NB4 (cell line): ENCODE data around the gene C1QTNF12.

Experiments used
- DNase-seq: peaks from one replicate; pipeline ENCODE4 v3.0.0; 2010; ENCODE audit warnings: low read depth
- H3K4me3 ChIP-seq: one replicate; pipeline ENCODE4 v1.5.1; 2011; ENCODE audit warnings: mild to moderate bottlenecking, low read depth, low read length, moderate library complexity
- CTCF ChIP-seq: IDR thresholded peaks from one replicate; pipeline ENCODE4 v1.5.1; 2012; ENCODE audit warnings: low read depth, low read length
- MYC ChIP-seq: IDR thresholded peaks from 2 replicates; pipeline ENCODE4 v1.6.1; 2011; ENCODE audit warnings: low read depth, low read length
- POLR2A ChIP-seq: IDR thresholded peaks from 2 replicates; pipeline ENCODE4 v1.6.1; 2011; ENCODE audit warnings: mild to moderate bottlenecking; ENCODE audit not compliant: insufficient read length; ENCODE audit errors: extremely low read depth
- TF ChIP-seq, protein P1 (sequence below): IDR thresholded peaks from 2 replicates; pipeline ENCODE4 v1.6.1; 2011; ENCODE audit warnings: low read depth, low read length

C1QTNF12 gene

GRCh38 chr1:1200876-1201810, 45.4 kb downstream of the C1QTNF12 start:
- no peak overlapping the region for H3K4me3 ChIP-seq
- DNase-seq: peak; percentile 67
- TF ChIP-seq POLR2A (no peak), MYC (no peak), CTCF (no peak)
- TF ChIP-seq, protein P1, sequence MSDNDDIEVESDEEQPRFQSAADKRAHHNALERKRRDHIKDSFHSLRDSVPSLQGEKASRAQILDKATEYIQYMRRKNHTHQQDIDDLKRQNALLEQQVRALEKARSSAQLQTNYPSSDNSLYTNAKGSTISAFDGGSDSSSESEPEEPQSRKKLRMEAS: no peak

GRCh38 chr1:1199961-1200875, 46.3 kb downstream of the C1QTNF12 start:
- H3K4me3 ChIP-seq: no peak overlapping the region
- DNase-seq: no peak
- no peak for TF ChIP-seq CTCF
- no peak for TF ChIP-seq POLR2A
- no peak for TF ChIP-seq MYC

- H3K4me3 ChIP-seq: no peak overlapping the region
- DNase-seq: no peak
- TF ChIP-seq MYC: no peak
- no peak for TF ChIP-seq CTCF
- no peak for TF ChIP-seq POLR2A
- TF ChIP-seq, protein P1: no peak
Observed at GRCh38 chr1:1199141-1199960, 47.2 kb downstream of the C1QTNF12 start.

DNA sequence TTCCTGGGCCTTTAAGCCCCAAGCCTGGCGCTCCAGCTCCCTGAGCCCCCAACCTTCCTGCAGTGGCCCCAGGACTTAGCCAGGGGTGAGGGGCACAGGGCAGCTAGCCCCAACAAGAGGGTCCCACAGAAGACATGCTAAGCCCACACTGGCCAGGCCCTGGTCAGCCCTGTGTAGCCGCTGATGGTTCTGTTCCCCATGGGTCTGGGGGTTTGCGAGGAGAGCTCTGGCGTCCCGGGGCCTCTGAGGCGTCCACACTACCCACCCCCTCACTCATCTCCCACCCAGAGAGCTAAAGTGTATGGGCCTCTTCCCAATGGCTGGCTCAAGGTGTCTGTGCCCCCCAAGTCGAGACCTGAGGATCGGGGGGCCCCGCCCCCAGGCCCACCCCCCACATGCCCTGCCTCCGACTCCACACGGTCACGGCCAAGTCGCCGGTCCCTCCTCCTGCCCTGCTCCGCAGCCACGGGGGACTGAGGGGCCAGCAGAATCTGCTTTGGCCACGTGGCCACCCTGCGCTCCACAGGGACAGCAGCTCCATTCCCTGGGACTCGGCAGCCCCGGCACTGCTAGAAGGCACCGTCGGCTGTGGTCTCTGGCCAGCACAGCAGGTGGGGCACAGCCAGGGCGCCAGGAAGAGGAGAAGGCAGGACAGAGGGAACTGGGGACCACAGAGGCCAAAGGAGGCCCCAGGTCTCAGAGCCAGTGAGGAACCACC, 47.9 kb downstream of the C1QTNF12 start:
- no peak overlapping the region for H3K4me3 ChIP-seq
- DNase-seq: no peak
- TF ChIP-seq CTCF (no peak), POLR2A (no peak), MYC (no peak)
- TF ChIP-seq, protein P1: no peak
